MG63 (cell line): Measurements from ENCODE around the gene JPH3. TPM values are rescaled to one million over a fixed set of nuclear protein-coding genes. Genes with fewer than 3 reads are reported as not detected.

Experiments used
- DNase-seq: peaks from one replicate; pipeline ENCODE4 v3.0.0-alpha.2; 2020
- H3K27me3 ChIP-seq: fragments of 250-450 bp; sonication (Bioruptor Pico); 2 replicates; pipeline ENCODE4 v1.5.1; 2020; ENCODE audit warnings: mild to moderate bottlenecking, moderate library complexity
- H3K36me3 ChIP-seq: fragments of 250-450 bp; sonication (Bioruptor Pico); 2 replicates; pipeline ENCODE4 v1.5.1; 2020; ENCODE audit warnings: mild to moderate bottlenecking, moderate library complexity
- H3K4me3 ChIP-seq: fragments of 250-450 bp; sonication (Bioruptor Pico); 2 replicates; pipeline ENCODE4 v1.5.1; 2020; ENCODE audit warnings: mild to moderate bottlenecking, moderate library complexity
- H3K9me3 ChIP-seq: fragments of 250-450 bp; sonication (Bioruptor Pico); 2 replicates; pipeline ENCODE4 v1.5.1; 2020; ENCODE audit warnings: mild to moderate bottlenecking, moderate library complexity
- total RNA-seq: library from RNA; depleted of rRNA; stranded (reverse); fragments of >200 nt; shearing (Covaris generic); gene quantifications from 2 replicates; pipeline ENCODE4 v1.2.3, GENCODE V29; 2014; ENCODE audit warnings: low replicate concordance

The JPH3 gene
- total RNA-seq, 1 experiment from 2014 or later = 1.7 TPM

DNA sequence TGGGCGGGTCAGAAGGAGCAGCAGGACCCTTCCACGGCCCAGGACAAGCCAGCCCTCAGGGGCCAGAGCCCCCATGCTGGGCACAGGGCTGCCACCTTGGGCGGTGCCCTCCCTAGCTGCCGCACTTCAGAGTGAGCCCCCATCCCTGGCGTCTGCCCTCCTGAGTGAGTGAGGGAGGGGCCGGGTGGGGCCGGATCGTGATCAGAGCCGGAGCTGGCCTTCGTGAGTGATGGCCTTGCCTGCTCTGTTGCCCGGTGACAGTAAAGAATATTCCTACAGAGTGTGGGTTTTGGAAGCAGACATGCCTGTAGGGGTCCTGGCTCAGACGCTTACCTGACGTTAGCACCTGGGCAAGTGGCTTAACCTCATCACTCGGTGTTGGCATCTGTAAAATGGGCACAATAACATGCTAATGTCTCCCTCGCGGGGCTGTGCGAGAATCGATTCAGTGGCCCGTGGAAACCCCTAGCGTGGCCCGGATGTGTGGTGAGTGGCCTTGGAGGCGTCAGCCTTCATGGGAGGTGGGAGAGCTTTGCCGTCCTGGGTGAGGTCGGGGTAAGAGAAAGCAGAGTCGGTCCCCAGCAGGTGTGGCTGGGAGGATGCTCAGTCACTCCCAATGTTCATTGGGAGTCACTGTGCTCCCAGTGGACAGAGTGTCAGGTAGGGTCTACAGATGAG is 26.1 kb downstream of the JPH3 start:
- H3K27me3 ChIP-seq = no peaks in the 10 kb centered on the region
- H3K36me3 ChIP-seq = no peaks in the 10 kb centered on the region
- no peak overlapping the region for H3K4me3 ChIP-seq
- DNase-seq = no peak
- peaks cover 3% of the 10 kb centered on the region; the same call in 1 of the 2 replicates for H3K9me3 ChIP-seq

DNA sequence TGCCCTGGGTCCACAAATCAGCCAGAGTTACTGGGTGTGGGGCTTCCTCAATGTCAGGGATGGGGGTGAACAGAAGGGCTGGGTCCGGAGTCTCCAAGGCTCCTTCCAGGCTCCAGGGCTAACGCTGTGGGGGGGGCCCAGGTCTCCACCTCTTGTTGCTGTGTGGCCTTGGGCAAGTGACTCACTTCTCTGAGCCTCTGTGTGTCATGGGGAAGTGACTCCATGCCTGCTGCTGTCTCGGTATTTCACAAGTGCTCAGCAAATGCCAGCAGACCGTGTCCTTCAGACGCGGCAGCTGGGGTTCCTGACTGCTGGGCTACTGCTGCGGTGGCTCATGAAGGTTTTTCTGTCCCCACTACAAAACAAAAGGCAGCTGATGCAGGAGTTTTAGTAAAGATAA is 26.6 kb downstream of the JPH3 start:
- H3K4me3 ChIP-seq = no peak overlapping the region
- H3K36me3 ChIP-seq = no peaks in the 10 kb centered on the region
- H3K27me3 ChIP-seq = no peaks in the 10 kb centered on the region
- peak; percentile 5 for DNase-seq
- H3K9me3 ChIP-seq = peaks cover 3% of the 10 kb centered on the region; the same call in 1 of the 2 replicates

DNA sequence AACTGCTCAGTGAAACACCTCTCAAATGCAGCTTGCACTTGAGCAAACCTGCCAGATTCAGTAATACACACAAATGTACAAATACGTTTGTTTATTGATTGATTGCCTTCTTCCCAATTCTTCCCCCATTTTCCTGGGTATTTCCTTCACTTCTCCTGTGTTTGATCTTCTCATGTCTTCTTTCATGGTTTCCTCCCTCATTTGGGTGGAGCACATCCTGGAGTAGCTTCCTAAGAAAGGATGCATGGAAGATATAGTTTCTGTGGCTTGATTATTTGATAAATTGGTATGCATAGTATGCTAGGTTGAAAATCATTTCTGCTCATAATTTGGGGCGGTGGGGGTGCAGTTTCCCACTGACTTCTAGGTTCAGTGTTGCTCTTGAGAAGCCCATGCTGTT is 28.8 kb downstream of the JPH3 start:
- DNase-seq = no peak
- H3K36me3 ChIP-seq = no peaks in the 10 kb centered on the region
- H3K4me3 ChIP-seq = no peak overlapping the region
- H3K27me3 ChIP-seq = no peaks in the 10 kb centered on the region
- H3K9me3 ChIP-seq = peaks cover 3% of the 10 kb centered on the region; the same call in 1 of the 2 replicates

DNA sequence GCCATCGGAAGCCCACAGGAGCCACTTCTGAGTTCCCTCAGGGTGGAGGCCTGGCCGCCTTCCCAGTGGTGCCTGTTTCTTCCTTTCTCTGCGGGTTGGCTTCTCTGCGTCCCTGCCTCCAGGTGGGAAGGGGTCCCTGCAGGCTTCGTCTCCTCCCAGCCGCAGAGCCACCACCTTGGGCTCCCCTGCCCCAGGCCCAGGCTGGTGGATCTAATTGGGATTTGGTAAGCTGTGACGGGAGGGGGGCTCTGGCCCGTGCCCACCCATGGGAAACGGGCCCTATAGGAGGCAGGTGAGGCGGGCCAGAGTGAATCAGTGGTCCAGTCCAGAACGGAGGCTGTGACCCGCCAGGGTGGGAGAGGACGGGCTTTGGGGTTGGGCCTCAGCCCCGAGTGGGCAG is 32.1 kb downstream of the JPH3 start:
- no peaks in the 10 kb centered on the region for H3K27me3 ChIP-seq

DNA sequence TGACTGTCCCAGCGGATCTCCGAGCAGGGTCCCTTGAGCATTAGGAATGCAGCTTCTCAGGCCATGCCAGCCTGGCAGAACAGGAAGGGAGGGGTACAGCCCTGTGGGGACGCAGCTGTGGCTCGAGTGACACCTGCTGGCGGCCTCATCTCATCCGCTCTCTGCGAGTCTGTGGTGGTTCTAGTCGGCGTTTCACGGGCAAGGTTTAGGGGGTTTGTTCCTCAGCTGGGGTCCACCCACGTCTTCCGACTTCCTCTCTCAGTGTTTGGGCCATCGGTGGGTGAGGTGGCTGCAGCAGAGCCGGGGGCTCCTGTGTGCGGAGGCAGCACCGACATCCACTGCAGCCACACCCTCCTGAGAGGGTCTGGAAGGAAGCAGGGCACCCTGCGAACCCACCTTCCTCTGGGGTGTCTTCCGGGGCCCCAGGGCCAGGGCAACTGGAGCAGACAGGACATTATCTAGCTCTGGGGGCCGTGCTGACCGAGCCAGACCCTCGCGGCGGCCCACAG is 33.3 kb downstream of the JPH3 start:
- Histone ChIP-seq H3K4me3 (no peak overlapping the region), H3K36me3 (no peaks in the 10 kb centered on the region), H3K9me3 (peaks cover 3% of the 10 kb centered on the region; the same call in 1 of the 2 replicates), H3K27me3 (no peaks in the 10 kb centered on the region)
- DNase-seq = peak; percentile 50

More for the DNA sequence above, 32.1 kb downstream of the JPH3 start:
- H3K36me3 ChIP-seq = no peaks in the 10 kb centered on the region
- no peak overlapping the region for H3K4me3 ChIP-seq
- H3K9me3 ChIP-seq = peaks cover 3% of the 10 kb centered on the region; the same call in 1 of the 2 replicates
- no peak for DNase-seq

DNA sequence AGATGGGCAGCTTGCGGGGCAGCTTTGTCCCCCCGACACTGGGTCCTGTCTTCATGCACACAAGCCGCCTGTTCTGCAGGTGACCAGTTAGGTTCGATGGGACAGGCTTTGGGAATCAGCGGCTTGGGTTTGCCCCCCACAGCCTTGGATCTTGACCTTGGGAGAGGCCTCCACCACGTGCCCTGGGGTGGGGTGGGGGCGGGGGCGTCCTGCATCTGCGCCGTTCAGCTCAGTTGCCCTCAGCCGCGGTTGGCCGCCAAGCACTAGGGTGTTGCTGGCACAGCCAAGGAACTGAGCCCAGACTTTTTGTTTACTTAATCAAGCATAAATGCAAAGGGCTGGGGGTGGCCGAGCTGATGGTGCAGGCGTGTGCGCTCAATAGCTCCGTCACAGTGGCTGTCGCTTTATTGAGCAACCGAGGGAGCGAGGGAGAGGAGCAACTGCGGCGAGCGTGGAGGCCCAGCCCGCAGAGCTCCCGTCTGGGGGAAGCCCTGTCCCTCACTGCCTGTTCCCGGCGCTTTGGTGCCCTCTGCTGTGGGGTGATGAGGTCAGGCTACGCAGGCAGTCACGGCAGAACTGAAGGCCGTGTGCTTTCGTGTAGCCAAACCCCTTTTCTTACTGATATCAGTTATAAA is 33.9 kb downstream of the JPH3 start:
- peak; percentile 77 for DNase-seq
- Histone ChIP-seq H3K27me3 (no peaks in the 10 kb centered on the region), H3K9me3 (no peaks in the 10 kb centered on the region), H3K4me3 (no peak overlapping the region), H3K36me3 (no peaks in the 10 kb centered on the region)

DNA sequence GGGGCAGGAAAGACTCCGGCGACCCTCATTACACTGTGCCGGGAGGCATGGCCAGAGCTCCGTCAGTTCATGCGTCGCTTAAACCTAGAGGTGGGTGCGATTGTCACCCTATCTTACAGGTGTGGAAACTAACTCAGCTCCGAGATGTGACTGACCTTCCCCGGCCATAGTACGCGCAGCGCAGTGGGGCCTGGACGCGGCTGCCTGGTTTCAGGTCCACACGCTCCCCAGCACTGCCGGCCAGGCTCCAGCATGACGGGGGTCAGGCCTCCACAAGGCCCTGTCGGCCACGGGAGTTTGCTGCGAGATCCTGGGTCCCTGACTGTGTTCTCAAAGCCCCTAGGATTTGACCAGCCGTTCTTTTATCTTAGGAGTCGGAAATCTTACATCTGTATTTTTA is 34.4 kb downstream of the JPH3 start:
- no peaks in the 10 kb centered on the region for H3K9me3 ChIP-seq
- no peak for DNase-seq
- H3K4me3 ChIP-seq = no peak overlapping the region
- no peaks in the 10 kb centered on the region for H3K36me3 ChIP-seq
- H3K27me3 ChIP-seq = no peaks in the 10 kb centered on the region

DNA sequence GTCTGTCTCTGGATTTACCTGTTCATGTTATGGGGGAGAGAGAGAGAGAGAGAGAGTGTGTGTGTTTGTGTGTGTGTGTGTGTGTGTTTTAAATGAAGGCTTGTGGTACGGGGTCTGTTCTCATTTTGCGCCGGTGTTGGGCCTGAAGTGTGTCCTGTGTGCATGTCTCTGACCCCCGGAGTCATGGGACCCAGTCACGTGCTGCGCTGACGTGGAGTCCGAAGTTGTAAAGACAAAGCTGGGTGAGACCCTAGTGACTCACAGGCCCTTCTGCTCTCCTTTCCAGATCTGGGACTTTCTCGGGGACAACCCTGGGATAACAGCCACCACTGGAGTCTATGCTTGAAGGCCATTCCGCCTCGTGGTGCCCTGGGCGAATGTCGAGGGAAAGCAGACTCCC is 35.0 kb downstream of the JPH3 start:
- DNase-seq = no peak
- no peaks in the 10 kb centered on the region for H3K9me3 ChIP-seq
- no peaks in the 10 kb centered on the region for H3K27me3 ChIP-seq
- no peaks in the 10 kb centered on the region for H3K36me3 ChIP-seq
- H3K4me3 ChIP-seq = no peak overlapping the region

DNA sequence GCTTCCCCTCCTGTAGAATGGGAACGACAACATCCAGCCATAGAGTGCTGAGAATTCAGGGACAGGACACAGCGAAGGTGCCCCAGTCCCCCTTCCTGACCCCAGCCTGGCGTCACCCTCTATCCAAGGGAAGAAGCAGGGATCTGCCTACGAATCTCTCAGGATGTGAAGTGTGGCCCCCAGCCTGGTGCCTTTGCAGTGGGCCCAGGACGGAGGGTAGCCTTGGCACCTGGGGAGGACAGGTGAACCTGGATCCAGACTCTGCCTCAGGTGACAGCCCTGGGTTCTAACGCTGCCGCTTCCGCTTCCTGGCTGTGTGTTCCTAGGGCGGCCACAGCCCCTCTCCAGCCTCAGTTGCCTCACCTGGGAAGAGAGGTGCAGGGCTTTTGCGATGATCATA is 36.4 kb downstream of the JPH3 start:
- no peaks in the 10 kb centered on the region for H3K27me3 ChIP-seq
- DNase-seq = no peak
- H3K4me3 ChIP-seq = no peak overlapping the region
- H3K9me3 ChIP-seq = no peaks in the 10 kb centered on the region
- no peaks in the 10 kb centered on the region for H3K36me3 ChIP-seq

DNA sequence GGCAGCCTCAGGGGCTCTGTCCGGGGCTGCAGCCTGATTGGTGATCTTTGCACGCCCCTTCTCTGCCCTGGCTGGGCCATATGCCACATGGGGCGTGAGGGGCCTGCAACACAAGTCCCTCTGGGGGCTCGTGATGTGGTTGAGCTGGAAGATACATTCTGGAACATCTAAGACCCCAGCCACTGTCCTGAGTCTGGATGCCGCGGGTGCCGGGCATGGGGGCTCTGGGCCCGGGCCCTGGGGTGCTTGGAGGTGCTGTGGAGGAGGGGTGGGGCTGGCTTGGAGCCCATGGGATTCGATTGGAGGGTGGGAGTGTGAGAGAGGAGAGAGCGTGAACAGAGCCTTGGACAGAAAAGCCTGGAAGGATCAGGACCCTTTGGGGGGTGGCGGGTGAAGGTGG is 39.4 kb downstream of the JPH3 start:
- DNase-seq = no peak
- no peaks in the 10 kb centered on the region for H3K27me3 ChIP-seq
- H3K4me3 ChIP-seq = no peak overlapping the region
- no peaks in the 10 kb centered on the region for H3K9me3 ChIP-seq
- no peaks in the 10 kb centered on the region for H3K36me3 ChIP-seq

DNA sequence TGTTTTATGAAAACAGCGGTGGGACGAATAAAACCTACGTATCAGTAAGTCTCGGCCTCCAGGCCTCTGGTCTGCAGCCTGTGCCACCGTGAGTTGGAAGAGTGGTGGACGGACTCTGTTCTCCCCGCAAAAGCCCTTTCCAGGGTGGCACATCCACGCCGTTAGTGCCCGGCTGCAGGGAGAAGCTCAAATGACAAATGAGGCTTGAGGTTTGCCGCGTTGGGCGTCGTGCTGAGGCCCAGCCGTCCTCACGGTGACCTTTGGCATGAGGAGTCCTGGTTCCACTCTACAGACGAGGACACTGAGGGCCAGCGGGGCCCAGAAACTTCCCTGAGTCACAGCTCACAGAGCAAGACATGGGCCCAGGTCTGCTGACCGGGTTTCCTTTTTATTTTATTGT is 40.2 kb downstream of the JPH3 start:
- H3K4me3 ChIP-seq = no peak overlapping the region
- no peaks in the 10 kb centered on the region for H3K27me3 ChIP-seq

DNA sequence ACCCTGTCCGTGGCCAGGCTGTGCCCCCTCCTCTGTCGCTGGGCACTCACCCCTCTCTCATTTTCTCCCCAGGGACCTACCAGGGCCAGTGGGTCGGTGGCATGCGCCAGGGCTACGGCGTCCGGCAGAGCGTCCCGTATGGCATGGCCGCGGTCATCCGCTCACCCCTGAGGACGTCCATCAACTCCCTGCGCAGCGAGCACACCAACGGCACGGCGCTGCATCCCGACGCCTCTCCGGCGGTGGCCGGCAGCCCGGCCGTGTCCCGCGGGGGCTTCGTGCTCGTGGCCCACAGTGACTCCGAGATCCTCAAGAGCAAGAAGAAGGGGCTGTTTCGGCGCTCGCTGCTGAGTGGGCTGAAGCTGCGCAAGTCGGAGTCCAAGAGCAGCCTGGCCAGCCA is 41.9 kb downstream of the JPH3 start:
- H3K27me3 ChIP-seq = no peaks in the 10 kb centered on the region
- no peak for DNase-seq
- H3K36me3 ChIP-seq = no peaks in the 10 kb centered on the region
- H3K4me3 ChIP-seq = no peak overlapping the region
- H3K9me3 ChIP-seq = no peaks in the 10 kb centered on the region

More for the DNA sequence above, 40.2 kb downstream of the JPH3 start:
- H3K9me3 ChIP-seq = no peaks in the 10 kb centered on the region
- H3K36me3 ChIP-seq = no peaks in the 10 kb centered on the region
- DNase-seq = no peak

DNA sequence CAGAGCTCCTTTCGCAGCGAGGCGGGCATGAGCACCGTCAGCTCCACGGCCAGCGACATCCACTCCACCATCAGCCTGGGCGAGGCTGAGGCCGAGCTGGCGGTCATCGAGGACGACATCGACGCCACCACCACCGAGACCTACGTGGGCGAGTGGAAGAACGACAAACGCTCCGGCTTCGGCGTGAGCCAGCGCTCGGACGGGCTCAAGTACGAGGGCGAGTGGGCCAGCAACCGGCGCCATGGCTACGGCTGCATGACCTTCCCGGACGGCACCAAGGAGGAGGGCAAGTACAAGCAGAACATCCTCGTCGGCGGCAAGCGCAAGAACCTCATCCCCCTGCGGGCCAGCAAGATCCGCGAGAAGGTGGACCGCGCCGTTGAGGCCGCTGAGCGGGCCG is 42.3 kb downstream of the JPH3 start:
- no peak for DNase-seq
- H3K4me3 ChIP-seq = no peak overlapping the region
- no peaks in the 10 kb centered on the region for H3K36me3 ChIP-seq
- no peaks in the 10 kb centered on the region for H3K9me3 ChIP-seq
- no peaks in the 10 kb centered on the region for H3K27me3 ChIP-seq

DNA sequence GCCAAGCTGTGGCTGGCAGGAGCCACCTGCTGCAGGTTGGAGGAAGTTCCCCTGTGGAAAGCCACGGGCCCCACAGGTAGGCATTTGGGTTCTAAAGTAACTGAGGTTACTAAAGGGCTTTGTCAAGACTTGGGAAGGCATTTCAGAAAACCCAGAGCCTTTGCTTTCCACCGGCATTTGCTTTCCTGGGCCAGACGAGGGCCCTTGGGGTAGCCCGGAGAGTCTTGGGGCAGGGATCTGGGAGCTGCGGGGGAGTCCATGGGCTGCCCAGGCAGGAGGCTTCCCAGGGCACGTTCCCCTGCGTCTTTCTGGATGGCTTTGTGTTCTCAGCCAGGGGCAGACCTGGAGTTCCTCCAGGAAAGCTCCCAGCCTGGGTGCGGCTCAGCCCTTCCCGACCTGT is 43.5 kb downstream of the JPH3 start:
- Histone ChIP-seq H3K9me3 (no peaks in the 10 kb centered on the region), H3K27me3 (no peaks in the 10 kb centered on the region), H3K4me3 (no peak overlapping the region), H3K36me3 (no peaks in the 10 kb centered on the region)
- no peak for DNase-seq

DNA sequence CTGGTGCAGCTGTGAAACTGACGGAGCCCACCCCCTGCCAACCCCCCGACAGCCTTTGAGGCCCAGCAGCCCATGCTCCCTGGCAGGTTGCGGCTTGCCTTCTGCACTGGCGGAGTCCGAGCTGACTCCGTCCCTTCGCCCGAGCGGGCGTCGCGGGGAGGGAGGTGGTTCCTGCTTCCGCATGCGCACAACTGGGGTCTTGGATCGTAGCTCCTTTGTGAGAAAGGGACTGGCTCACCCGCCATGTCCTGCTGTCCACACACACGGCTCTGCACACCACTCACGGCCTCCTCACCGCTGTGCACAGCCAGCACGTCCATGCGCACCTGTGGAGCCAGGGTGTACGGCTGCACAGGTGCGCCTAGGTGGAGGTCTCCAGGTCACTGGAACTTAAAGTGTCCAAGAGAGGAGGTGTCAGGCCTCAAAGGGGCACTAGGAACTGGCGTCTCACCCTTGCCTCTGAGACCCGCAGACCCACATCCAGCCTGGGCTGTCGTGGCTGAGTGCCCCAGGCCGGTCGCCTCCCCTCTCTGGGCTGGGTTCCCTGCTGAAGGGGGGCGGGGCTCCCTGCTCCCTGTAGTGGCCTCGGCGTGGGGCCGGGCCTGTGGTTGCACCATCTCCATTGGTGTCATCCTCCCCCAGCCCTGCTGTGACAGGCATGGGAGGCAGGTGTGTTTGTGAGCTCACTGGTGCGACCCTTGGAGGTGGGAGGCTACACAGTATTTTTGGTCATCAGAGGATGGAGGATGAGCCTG is 45.3 kb downstream of the JPH3 start:
- no peak for DNase-seq
- H3K4me3 ChIP-seq = no peak overlapping the region
- H3K36me3 ChIP-seq = no peaks in the 10 kb centered on the region
- no peaks in the 10 kb centered on the region for H3K27me3 ChIP-seq
- H3K9me3 ChIP-seq = no peaks in the 10 kb centered on the region

DNA sequence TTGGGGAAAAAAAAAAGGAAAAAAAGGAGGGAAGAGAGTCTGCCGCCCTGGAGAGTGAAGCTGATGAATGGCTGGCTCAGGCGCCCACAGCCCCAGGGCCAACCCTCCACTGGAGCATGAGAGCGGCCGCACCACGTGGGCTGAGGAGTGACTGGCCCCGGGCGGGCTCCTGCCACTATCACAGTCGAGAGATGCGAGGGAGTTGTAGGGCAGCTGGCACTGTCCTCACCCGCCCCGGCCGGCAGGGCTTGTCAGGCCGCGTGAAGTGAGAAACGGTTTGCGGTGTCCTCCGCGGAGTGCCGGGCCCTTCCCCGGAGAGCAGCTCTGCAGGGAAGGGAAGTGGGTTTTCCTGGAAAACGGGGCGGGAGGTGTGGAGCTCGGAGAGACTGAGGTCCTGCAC is 45.9 kb downstream of the JPH3 start:
- Histone ChIP-seq H3K9me3 (no peaks in the 10 kb centered on the region), H3K27me3 (no peaks in the 10 kb centered on the region), H3K4me3 (no peak overlapping the region), H3K36me3 (no peaks in the 10 kb centered on the region)
- DNase-seq = no peak

DNA sequence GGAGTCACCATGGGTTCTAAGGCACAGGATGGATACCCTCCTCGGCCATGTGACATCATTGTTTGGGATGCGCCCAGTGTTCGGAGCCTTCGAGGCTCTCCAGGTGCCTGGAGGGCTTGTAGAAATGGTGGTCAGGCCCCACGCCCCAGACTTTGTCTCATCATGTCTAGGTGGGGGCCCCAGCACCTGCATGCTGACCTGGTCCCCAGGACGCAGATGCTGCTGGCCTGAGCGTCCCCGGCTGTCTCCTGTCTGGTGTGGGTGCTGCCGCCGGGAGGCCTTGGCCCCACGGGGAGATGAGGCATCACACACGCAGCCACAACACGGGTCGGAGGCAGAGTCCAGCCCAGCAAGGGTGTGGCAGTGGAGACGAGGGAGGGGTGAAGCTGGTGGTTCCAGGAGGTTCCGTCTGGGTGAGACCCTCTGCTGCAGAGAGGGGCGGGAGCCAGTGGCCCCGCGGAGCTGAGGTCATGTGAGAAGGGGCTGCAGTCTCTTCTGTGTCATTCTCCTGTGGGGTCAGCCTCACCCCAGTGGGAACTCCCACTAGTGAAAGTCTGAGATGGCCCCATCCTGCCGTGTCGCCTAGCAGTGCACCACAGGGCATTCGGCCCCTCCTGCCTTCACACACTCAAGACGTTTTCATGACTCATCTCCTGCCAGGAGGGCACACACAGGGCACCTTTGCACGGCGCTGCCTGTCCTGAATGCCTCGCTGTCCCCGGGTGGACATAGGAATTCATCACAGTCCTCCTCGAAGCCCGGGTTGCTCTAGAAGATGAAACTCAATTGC is 46.6 kb downstream of the JPH3 start:
- H3K9me3 ChIP-seq = no peaks in the 10 kb centered on the region
- DNase-seq = no peak
- H3K27me3 ChIP-seq = no peaks in the 10 kb centered on the region
- H3K36me3 ChIP-seq = no peaks in the 10 kb centered on the region
- H3K4me3 ChIP-seq = no peak overlapping the region
